NCI-H2196 (cell line): ENCODE measurements around the gene KRT36.

Experiments used
- DNase-seq: peaks from one replicate; lab custom pipeline; 2025; ENCODE audit not compliant: unreplicated experiment; lab: John Stamatoyannopoulos, UW

Gene KRT36

DNA sequence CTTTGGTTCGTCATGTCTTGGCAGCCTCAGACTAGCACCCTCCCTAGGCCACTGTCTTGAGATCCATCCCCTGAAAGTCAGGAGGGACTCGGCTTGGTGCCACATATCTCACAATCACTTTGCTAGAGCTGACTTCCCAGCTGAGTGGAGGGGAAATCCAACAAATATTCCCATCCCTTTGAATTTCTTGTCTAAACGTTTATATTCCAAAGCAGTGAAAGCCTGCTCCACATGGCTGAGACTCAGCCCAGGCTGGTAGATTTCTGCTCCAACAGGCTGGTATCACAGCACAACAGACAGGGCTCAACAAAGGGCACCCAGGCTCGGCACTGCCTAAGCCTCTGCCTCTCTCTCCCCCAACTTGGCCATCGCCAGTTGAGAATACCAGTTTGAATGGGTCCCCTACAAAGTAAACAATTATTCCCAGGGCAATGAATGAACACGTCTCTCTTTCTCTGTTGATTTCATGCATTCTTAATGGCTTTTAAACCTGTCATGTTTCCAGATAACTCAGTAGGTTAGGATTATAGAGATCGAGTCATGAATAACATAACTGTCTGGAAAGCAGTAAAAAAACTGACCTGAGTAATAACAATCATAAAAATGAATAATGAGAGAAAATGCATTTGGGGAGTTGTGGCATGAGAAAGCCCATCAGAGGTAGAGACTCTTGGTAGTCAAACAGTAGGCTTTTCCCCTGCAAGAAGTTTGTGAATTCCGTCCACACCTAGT is 14.7 kb upstream of the KRT36 start:
- no peak for DNase-seq

DNA sequence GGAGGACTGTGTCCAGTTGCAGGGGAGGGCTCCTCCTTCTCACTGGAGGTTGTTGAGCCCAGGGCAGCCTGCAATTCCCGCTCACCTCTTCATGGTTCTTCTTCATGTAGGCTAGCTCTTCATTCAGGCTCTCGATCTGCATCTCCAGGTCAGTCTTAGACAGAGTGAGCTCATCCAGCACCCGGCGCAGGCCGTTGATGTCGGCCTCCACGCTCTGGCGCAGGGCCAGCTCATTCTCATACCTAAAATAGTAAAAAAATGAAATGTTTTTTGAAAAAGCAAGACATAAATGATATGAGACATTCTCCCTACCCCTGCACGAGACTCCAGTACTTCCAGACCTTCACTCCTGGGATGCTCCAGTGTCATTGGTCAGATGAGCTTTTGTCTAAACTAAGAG is 13.5 kb upstream of the KRT36 start:
- no peak for DNase-seq

DNA sequence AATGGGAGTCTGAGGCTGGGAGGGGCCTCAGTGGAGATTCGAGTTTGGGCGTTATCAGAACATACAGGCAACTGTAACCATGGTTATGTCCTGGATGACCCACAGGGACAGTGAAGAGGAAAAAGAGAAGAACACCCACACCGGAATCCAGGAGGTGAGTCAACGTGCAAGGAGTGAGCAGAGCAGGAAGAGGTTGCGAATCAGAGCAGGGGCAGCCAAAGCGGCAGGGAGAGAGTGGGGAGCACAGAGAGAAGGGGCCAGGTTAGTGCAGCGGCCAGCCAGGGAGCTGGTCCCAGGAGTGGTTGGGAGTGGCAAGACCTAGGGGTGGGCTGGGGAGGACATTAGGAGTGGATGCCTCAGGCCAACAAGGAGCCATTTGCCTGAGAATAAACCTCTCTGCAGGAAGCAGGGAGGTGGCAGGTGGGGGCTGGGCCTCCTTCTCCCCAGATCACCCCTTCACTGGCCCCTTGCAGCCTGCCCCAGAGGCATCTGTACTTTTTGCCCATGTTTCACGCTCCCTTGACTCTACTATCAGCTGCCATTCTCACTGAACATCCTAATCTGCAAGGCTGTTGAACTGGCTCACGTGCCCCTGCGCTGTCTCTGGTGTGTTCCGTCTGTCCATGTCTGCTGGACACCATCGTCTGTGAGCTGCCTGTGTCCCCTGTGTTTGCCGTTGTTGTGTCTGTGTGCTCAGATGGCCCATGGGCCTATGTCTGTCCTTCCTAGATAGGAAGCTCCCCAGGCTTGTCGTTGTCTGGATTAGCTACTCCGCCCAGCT is 10.6 kb upstream of the KRT36 start:
- no peak for DNase-seq

DNA sequence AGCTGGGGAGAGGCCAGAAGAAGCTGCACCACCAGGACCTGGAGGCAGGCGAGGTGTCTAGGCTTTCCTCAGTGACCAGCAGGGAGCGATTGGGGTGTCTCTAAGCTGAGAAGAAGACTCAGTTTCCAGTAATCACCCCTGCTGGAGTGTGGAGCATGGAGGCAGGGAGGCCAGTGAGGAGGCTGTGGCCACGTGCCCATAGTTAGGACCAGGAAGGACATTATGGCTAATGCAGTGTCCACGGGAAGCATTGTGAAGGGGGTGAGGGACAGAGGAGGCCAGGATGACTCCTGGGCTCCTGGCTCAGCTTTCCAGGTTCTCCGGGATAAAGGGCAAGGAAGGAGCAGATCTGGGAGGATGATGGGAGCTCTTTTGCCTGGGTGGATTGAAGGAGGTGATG is 10.0 kb upstream of the KRT36 start:
- DNase-seq = no peak

DNA sequence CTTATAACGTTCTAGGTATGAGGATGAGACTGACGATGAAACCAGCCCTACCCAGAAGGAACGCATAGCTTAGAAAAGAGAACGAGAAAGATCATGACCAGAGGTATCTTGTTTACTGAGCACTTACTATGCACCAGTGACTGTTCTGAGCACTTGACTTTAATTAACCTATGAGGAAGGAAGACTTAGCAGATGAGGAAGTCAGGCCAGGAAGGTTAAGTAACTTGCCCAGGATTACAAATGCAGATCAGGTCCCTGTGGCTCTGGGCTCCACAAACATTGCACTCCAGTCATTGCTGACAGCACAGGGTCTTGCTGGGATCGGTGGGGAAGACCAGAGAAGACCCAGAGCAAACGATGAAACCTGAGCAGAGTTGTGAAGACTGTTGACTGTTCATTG is 8.6 kb upstream of the KRT36 start:
- DNase-seq = no peak

DNA sequence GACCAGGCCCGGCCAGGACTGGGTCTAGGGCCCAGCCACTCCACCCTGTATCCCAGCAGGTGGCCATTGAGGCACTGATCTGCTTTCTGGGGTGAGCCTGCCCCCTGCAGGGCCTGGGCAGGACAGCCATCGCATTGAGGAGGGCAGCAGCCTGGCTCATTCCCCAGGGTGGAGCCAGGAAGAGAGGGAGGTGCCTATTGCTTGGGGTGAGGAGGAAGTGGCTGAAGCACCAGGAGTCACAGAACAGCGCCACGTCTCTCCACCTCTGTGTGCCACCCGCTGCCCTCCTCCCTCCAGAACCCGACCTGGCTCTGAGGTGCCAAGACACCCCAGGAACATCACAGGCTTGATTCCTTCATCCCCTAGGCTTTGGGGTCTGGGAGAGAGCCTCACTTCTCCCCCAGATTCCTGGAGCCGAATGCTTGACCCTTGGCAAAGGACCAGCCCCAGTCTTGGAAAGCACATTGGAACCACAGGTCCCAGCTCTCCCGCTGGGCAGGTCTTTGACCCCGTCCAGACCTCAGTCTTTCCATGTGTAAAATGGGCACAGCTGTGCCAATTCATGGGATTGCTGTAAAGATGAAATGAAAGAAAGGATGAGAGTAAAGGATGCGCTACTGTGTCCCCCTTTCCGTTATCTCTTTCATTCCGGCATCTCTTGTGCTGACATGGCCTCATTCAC is 7.2 kb upstream of the KRT36 start:
- peak; percentile 70 for DNase-seq

DNA sequence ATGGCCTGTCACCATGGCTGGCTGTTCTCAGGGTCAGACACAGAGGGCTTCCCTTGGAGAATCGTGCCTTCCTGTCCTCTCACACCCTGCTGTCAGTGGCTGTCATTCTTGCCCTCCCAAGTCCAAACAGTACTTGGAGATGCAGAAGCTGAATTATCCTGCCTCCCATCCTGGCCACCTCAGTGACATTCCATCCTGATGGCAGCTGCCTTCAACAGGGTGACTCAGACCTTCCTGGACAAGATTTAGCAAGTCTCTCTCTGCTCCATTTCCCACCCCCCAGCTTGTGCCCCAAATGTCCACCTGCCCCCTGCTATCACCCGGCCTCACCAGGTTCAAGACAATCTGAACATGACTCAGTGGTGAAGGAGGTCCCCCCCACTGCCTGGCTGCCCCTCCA is 4.8 kb upstream of the KRT36 start:
- DNase-seq = no peak

DNA sequence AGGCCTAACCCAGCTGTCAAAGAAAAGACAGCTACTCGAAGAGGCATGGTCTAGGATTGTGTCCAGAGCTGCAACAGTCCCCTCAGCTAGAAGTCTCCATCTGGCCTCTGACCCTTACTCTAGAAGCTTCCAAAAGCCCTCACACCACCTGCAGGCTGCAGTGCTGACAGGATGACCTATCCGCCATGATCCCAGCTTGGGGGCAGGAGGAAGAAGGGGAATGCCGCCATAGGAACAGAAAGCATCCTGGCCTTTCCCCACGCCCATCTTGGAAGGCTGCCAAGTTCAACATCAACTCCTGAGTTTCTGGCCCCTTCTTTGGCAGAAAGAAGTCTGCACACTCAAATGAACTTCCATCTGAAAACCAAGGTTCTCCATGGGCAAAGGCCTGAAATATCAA is 3.1 kb upstream of the KRT36 start:
- DNase-seq = peak; percentile 5

DNA sequence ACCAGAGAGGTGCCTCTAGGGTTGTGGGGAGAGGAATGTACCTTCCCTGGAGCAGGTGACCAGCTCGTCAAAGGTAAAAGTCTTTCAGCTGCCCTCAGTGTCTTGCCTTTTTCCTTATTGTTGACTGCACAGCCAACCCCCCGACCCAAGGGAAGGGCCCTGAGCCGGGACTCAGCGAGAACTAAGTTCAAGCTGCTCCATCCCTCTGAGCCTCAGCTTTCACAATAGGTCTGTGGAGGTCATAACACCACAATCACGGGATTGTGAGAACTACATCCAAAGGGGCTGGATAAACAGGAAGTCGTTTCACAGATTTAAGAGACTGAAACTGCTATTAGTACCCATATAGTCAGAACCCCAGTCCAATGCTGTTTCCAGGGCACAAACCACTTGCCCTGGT is 2.6 kb upstream of the KRT36 start:
- DNase-seq = no peak

DNA sequence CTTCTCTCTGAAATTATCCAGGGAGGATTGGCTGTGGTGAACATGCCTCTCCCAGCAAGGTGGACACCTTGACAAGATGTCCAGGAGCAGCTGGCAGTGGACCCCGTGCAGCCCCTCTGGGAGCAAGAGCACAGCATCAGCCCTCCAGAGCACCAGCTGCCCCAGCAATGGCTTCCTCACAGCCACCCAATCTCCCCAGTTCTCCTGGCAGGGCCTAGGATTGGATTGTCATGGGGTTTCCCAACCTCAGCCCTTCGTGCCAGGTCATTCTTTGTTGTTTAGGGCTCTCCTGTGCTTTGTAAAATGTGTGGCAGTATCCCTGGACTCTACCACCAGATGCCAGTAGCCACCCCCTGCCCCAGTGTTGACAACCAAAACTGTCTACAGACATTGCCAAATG is 1.8 kb upstream of the KRT36 start:
- no peak for DNase-seq

DNA sequence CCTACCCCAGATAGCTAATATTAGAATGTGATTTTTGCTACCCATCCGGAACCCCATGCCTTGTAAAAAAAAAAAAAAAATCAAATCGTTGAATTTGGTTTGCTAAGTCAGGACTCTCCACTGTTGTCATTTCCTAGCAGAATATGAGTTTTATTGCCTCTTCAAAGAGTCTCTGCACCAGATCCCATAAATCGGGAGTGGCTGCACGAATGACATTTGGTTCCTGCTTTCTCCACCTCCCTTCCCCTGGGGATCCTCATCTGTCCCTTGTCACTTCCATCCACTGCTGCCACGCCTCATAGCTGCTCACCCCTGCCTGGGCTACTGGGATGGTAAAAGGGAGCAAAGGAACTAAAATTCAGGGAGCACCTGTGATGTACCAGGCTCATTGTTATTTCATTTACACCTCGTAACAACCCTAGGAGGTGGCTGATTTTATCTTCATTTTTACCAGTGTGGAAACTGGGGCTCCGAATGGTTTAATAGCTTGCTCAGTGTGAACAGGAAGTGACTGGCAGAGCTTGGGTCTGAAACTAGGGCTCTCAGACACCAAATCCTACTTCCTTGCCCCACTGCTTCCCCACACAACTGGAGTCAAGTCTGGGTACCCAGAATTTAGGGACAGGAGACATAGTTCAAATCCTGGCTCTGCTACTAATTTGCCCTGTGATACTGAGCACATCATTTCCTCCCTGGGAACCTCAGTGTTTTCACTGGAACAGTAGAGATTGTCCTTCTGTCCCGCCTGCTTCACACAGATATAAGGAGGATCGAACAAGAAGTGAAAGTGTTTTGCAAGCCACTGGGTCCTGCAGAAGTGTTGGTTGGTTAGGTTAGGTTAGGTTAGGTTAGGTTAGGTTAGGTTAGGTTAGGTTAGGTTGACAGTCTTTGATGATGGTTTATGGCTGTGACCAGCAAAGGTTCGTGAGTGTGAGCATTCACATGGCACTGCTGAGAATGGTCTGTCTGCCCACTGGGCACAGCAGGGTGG is 585 bp upstream of the KRT36 start:
- no peak for DNase-seq

DNA sequence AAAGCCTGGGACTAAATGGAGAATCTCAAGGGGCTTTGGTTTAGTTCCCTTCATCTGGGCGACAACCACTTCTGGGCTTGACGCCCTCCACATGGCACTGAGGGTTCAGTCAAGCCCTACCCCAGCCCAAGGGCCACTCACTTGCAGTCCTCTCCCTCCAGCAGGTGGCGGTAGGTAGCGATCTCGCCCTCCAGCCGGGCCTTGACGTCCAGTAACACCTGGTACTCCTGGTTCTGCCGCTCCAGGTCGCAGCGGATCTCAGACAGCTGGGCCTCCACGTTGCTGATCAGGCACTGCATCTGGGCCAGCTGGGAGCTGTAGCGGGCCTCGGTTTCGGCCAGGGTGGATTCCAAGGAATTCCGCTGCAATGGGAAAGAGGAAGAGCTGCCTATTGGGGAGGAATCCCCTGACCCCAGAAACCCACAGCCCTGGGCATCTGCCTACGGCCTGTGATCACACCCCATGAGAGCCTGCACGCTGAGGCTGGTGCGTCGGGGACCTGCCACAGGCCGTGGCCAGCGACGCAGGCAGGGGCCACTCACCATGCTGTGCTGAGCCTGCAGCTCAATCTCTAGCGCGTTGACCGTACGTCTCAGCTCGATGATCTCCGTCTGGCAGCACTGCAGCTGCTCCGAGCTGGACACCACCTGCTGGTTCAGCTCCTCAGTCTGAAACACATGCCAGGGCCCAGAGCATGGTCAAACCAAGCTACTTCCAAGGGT is 2.7 kb downstream of the KRT36 start:
- no peak for DNase-seq

DNA sequence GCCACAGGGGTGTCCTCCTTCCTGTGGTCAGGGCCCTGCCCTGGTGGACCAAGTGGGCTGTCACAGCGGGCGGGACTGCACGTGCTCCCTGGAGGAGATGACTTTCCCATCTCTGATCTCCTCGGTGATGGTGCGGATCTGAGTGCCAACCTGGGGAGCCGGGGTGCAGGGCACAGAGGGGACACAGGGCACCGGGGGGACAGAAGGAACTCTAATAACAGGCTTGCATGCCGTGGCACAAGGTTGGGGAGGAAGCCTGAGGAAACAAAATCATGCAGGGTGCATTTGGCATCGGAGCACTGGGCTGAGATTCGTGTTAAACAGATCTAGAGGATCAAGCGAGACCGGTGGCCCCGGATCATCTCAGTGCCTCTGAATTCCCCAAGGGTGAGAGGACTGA is 3.4 kb downstream of the KRT36 start:
- no peak for DNase-seq

DNA sequence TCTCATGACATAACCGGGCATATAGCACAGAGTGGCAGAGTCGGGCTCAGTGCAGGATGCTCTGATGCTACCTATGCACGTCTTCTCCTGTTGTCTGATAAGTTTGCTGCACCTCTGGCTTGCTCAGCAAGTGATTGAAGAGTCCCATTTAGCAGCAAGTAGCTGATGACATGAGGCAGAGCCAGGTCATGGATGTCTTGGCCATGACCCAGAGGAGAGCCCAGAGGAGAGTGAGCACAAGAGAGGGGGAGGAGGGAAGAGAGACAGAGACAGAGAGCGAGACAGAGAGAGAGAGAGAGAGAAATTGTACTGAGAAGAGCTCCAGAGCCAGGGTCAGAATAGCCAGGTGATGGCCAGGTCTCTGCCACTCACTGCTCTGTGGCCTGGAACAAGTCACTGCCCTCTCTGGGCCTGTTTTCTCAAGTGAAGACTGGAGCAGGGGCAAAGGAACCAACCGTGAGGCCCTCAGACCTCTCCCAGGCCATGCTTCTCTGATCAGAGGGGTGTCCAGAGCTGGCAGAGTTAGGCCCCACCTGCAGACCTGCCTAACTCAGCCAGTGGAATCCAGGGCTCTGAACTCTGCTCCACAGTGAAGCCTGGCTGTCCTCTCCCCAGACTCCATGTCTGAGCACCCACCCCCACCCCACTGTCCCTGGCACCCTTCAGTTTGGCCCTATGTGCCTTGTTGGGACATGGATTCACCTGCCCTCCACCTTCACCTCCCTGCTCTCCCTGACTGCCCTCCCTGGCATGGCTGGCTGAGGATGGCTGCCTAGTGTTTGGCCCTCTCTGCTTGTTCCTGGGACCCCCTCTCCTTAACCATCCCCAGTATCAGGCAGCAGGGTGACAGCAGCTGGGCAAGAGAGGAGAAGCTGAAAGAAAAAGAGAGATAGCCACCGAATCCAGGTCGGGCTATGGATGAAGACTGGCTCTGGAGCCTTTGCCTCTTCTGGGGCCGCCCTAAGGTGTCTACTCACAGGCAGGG is 4.5 kb downstream of the KRT36 start:
- no peak for DNase-seq

DNA sequence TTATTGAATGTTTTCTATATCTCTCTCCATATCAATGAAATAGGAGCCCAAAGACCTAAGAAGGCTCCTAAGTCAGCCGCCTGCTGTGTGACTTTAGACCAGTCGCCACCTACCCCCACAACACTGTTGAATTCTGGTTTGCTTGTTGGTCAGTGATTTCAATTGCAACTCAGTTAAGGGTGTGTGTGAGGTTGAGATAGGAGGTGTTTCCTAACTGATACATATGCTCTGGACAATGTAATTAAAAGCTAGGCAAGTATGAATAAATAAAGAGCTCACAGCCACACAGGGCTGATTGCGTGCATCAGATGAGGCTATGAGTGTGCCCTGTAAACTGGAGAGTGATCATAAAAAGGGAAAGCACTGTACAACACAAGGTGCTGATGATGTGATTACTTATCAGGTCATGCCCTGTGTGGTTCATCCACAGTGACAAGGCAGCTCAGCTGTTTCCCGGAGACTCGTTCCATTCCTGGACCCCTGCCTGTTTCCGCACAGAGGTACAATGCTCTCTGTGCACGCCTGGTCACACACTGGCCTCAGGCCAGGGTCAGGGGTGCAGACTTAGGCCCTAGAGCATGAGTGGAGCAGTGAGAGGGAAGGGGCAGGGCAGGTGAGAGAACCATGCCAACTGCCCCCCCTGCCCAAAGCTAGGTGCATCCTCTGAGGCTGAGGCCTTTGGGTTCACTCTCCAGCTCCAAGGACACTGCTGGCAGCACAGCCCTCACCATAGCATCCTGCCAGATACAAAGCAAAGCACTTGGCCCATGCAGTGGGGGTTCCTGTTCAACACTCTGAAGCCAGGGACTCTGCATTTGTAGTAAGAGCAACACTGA is 5.5 kb downstream of the KRT36 start:
- peak; percentile 25 for DNase-seq

DNA sequence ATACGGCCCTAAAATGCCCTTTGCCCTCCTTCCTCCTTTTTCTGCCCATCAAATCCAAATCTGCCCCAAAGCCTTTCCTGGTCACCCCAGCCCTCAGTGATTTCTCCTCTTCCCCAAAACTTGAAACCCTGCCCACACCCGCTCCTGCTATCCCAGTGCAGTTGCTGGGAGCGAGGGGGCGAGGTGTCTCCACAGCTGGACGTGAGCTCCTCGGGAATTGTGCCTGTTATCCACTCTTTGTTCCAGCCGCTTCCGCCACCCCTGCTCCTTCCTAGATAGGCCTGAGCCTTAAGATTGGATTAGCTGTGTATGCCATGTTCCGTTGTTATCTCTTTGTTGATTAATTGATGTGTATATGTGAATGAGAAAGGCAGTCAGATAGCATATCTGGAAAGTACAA is 6.2 kb downstream of the KRT36 start:
- DNase-seq = no peak

DNA sequence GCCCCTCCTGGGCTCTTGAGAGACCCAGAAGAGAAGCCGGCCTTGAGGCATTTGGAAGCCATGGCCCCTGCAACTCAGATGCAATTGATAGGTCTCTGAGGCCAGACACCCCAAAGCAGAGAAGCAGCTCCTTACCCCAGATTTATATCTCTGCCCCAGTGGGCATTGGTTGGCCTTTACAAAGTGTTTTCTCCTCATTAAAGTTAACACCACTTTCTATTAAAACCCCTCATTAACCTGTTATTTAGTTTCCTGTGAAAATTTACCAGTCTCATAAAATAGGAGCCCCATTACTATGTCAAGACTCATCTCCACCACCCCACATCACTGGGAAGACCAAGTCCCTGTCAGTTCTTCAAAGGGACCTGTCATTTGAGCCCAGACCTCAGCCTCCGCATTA is 8.7 kb downstream of the KRT36 start, which contains the start of gene KRT35:
Gene KRT35 (minus strand): TSS at position 116 of the 400 bp plus-strand sequence. CDS start 54 bp downstream, at position 62.
- no peak for DNase-seq

DNA sequence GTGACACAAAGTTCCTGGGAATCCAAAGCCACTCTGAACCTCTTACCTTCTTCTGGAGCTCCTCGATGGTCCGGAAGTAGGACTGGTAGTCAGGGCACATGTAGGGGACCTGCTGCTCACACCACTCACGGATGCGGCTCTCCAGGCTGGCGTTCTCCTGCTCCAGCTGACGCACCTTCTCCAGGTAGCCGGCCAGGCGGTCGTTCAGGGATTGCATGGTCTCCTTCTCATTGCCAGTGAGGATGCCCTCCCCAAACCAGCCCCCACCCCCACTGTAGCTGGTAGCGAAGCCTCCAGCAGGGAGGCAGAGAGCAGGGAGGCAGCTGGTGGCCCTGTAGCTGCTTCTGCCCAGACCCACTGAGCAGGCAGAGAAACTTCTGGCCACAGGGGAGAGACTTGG is 9.1 kb downstream of the KRT36 start:
- no peak for DNase-seq
